Transverse colon (tissue), 4 donors: ENCODE results near the gene ATP2B1. TPM values are rescaled to one million over a fixed set of nuclear protein-coding genes. Genes with fewer than 3 reads are reported as not detected.
"Not testable (repeated sequence)": the region's sequence is repeated elsewhere in the genome, so short reads cannot be mapped to it uniquely, and the experiment has no call there.

Experiments used
- DNase-seq: peaks from one replicate; pipeline ENCODE4 v3.0.0-alpha.2; 2019
- H3K27ac ChIP-seq, 4 donors: fragments of 200-600 bp; sonication (generic); 2 replicates each; pipeline ENCODE4 v1.5.1; 2016 to 2018; ENCODE audit warnings: inconsistent platforms in 4 of 4
- H3K27me3 ChIP-seq: fragments of 200-600 bp; sonication (generic); 2 replicates; pipeline ENCODE4 v1.5.1; 2017; ENCODE audit warnings: inconsistent platforms
- H3K36me3 ChIP-seq, 4 donors: fragments of 200-600 bp; sonication (generic); 2 replicates each; pipeline ENCODE4 v1.5.1; 2017 to 2019; ENCODE audit warnings: inconsistent platforms in 4 of 4
- H3K4me1 ChIP-seq, 4 donors: fragments of 200-600 bp; sonication (generic); 2 replicates each; pipeline ENCODE4 v1.5.1; 2017 to 2020; ENCODE audit warnings: inconsistent platforms in 4 of 4
- H3K4me3 ChIP-seq, 4 donors: fragments of 200-600 bp; sonication (generic); 1 replicate in 1 of 4; 2 replicates in 3 of 4; pipeline versions ENCODE4 v1.5.1 to v1.6.1; 2017 to 2019; ENCODE audit warnings: inconsistent platforms in 4 of 4
- H3K9me3 ChIP-seq, 2 donors: fragments of 200-600 bp; sonication (generic); 2 replicates each; pipeline ENCODE4 v1.5.1; 2017 to 2019; ENCODE audit warnings: inconsistent platforms in 2 of 2
- CTCF ChIP-seq, 5 experiments: fragments of 200-600 bp in 3 of 5; fragments of 450-650 bp in 2 of 5; sonication (generic) in 3 of 5; IDR thresholded peaks; 1 replicate in 2 of 5; 2 replicates in 3 of 5; pipeline ENCODE4 v1.5.1; 2016 to 2017; ENCODE audit warnings: antibody characterized with exemption in 5 of 5, inconsistent platforms in 3 of 5, mild to moderate bottlenecking in 2 of 5, moderate library complexity in 1 of 5
- EP300 ChIP-seq: sonication (generic); formaldehyde crosslinking; IDR thresholded peaks from one replicate; pipeline ENCODE4 v1.6.1; 2017; ENCODE audit warnings: antibody characterized with exemption, low read depth
- POLR2A ChIP-seq: fragments of 450-650 bp; IDR thresholded peaks from one replicate; pipeline ENCODE4 v1.6.1; 2016; ENCODE audit warnings: antibody characterized with exemption, mild to moderate bottlenecking, moderate library complexity
- POLR2AphosphoS5 ChIP-seq, 3 donors: sonication (generic); formaldehyde crosslinking; IDR thresholded peaks; one replicate each; pipeline ENCODE4 v1.6.1; 2016; ENCODE audit warnings: antibody characterized with exemption in 3 of 3
- WGBS, 2 donors: methylation state at CpG; one replicate each; pipeline ENCODE4 v1.1.5; 2018; ENCODE audit warnings: low coverage in 1 of 2; 5-methylcytosine and 5-hydroxymethylcytosine counted together
- in situ Hi-C, 4 donors: fragments of 200-750 bp; cut with MboI; loops; one replicate each; pipeline versions ENCODE4 v1.15.0 to v1.15.1; 2017; ENCODE audit warnings: low sequenced_read_pairs in 3 of 4, low pct_ligation_motif_present in 1 of 4, low pct_unique_long_range_greater_than_20kb in 1 of 4
- intact Hi-C: fragments of 100-400 bp; cut with DNase I; formaldehyde crosslinking; loops from one replicate; pipeline ENCODE4 v1.15.1; 2023; ENCODE audit warnings: low total_unique reads
- total RNA-seq, 4 donors: library from RNA; depleted of rRNA; stranded (reverse); fragments of >200 nt; gene quantifications; one replicate each; pipeline ENCODE4 v1.1.0, GENCODE V29; 2016

The ATP2B1 gene
- total RNA-seq, 4 donors from 2014 or later: 52.7 to 235 (median 104) TPM

- H3K9me3 ChIP-seq: no peaks in the 10 kb centered on the region
- in situ Hi-C loops: no loop called here
- TF ChIP-seq POLR2AphosphoS5 (IDR thresholded peaks at IDR 0.05): no peak
- no peak for TF ChIP-seq EP300
- no peak for TF ChIP-seq POLR2A
- TF ChIP-seq CTCF (IDR thresholded peaks at IDR 0.05): no peak
- no peak for DNase-seq
- H3K4me1 ChIP-seq: peaks cover 0 to 41% (median 16%) of the 10 kb centered on the region in 4 donors
- H3K27me3 ChIP-seq: no peaks in the 10 kb centered on the region
- H3K27ac ChIP-seq: no peak overlapping the region
- no peak overlapping the region for H3K4me3 ChIP-seq
- WGBS, 2 donors: 67 to 76% methylated on average over 1 to 2 of the region's 2 CpGs
- intact Hi-C loops: no loop called here
- H3K36me3 ChIP-seq: no peaks in the 10 kb centered on the region
Observed at GRCh38 chr12:89698607-89699006, 10.0 kb downstream of the ATP2B1 start.

- WGBS, 2 donors: 91 to 92% methylated on average over 10 of the region's 10 CpGs
- in situ Hi-C loops, H3K4me3 ChIP-seq, H3K9me3 ChIP-seq, DNase-seq, H3K36me3 ChIP-seq, intact Hi-C loops, H3K27ac ChIP-seq, H3K27me3 ChIP-seq: not testable (repeated sequence)
- peaks cover 4 to 45% (median 19%) of the 10 kb centered on the region in 4 donors for H3K4me1 ChIP-seq
Observed at GRCh38 chr12:89697728-89698127, 10.9 kb downstream of the ATP2B1 start.

DNA sequence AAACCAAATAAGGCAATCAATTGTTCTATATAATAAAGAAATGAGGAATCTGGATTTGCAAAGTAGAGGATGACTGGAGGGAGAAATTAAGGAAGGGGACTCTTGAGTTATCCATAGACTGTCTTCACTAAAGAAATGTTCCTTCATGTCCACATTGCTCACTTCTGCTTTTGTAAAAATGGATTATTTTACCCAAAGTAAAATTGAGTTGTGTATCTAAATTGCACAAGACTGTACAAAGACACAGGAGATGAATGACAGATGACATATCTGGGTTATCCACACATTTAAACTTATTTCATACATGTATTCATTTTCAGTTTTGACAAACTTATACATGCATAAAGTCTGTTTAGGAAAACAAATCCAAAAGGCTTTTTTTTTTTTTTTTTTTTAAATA lies 11.3 kb downstream of the ATP2B1 start:
- intact Hi-C loops (no loop called here), in situ Hi-C loops (no loop called here)
- TF ChIP-seq POLR2A (no peak), POLR2AphosphoS5 (IDR thresholded peaks at IDR 0.05) (no peak), CTCF (IDR thresholded peaks at IDR 0.05) (no peak), EP300 (no peak)
- Histone ChIP-seq H3K27ac (no peak overlapping the region), H3K36me3 (no peaks in the 10 kb centered on the region), H3K27me3 (no peaks in the 10 kb centered on the region), H3K4me3 (no peak overlapping the region), H3K9me3 (no peaks in the 10 kb centered on the region), H3K4me1 (peaks cover 4 to 41% (median 19%) of the 10 kb centered on the region in 4 donors)
- DNase-seq: no peak

DNA sequence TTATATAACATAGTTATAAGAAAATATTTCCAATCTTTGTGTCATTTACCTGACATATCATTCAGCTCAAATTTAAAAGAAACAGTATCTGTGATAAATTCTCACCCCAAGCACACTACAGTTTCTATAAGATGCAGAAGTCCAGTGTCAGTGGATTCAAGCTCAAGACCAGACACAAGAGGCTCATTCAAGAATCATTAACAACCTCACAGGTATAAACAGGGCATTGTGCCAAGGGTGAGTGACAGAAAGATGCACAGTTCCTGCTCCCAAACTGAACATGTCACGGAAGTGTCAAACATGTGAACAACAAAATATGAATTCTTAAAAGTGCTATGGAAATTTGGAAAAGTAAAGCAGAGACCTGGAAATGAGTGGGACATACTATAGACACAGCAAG lies 12.8 kb downstream of the ATP2B1 start:
- Histone ChIP-seq H3K9me3 (no peaks in the 10 kb centered on the region), H3K27me3 (no peaks in the 10 kb centered on the region), H3K4me1 (peaks cover 4 to 44% (median 19%) of the 10 kb centered on the region in 4 donors), H3K36me3 (no peaks in the 10 kb centered on the region), H3K27ac (no peak overlapping the region), H3K4me3 (no peak overlapping the region)
- in situ Hi-C loops (no loop called here), intact Hi-C loops (no loop called here)
- DNase-seq: no peak
- 70 to 74% methylated on average over 1 of the region's 1 CpG for WGBS, 2 donors
- TF ChIP-seq POLR2A (no peak), EP300 (no peak), CTCF (IDR thresholded peaks at IDR 0.05) (no peak), POLR2AphosphoS5 (IDR thresholded peaks at IDR 0.05) (no peak)

DNA sequence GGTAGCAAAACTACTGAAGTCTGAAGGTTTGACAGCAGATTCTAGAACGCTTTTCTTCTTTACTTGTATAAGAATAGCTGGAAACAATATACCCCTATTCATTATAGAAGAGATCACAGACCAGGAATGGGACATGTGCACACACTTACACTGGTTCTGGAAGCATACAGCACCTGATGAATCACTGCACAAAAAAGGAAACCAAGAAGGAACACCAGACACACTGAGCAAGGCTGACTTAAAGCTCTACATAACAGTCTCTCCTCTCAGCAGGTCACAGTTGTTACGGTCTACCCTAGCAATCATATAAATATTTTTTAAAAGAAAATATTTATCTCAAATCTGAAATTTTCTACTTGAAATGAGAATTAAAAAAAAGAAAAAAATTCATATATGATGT lies 13.5 kb downstream of the ATP2B1 start:
- TF ChIP-seq CTCF (IDR thresholded peaks at IDR 0.05): no peak
- TF ChIP-seq POLR2A: no peak
- no peak for TF ChIP-seq EP300
- no peak for TF ChIP-seq POLR2AphosphoS5 (IDR thresholded peaks at IDR 0.05)
- Histone ChIP-seq H3K36me3 (no peaks in the 10 kb centered on the region), H3K4me3 (no peak overlapping the region), H3K27me3 (no peaks in the 10 kb centered on the region), H3K9me3 (no peaks in the 10 kb centered on the region), H3K27ac (no peak overlapping the region), H3K4me1 (peaks cover 7 to 48% (median 19%) of the 10 kb centered on the region in 4 donors)
- no peak for DNase-seq
- intact Hi-C loops (no loop called here), in situ Hi-C loops (no loop called here)
- 86 to 87% methylated on average over 2 of the region's 2 CpGs for WGBS, 2 donors
